LNCaP clone FGC (cell line): ENCODE results near the gene FREM2.

ENCODE experiments used
- DNase-seq: peaks from one replicate; pipeline ENCODE4 v3.0.0-alpha.2; 2011; ENCODE audit warnings: low read depth
- H3K4me3 ChIP-seq: 2 replicates; pipeline ENCODE4 v1.5.1; 2011; ENCODE audit warnings: mild to moderate bottlenecking, low read depth, low read length, control low read depth
- TF ChIP-seq, protein P1 (sequence below): IDR thresholded peaks from 2 replicates; pipeline ENCODE4 v1.5.1; 2012; ENCODE audit warnings: mild to moderate bottlenecking; ENCODE audit not compliant: control insufficient read depth, insufficient read depth; ENCODE audit errors: extremely low read depth

The FREM2 gene

DNA sequence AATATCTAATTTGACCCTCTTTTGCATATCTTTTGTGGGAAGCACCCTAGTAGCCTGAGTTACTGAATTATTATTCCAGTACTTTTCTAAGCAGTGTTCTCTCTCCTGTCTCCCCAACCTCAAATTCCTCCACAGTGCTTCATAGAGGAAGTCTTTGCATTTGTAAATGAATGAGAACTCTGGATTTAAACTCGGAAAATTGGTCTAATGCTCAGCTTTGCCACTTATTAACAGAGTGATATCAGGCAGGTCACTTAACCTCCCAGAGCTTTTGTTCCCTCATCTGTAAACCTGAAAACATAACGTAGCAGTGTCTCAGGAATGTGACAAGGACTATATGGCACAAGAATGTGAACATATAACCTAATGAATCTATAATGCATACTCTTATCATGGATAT, 26.2 kb downstream of the FREM2 start:
- H3K4me3 ChIP-seq, result no peak overlapping the region
- DNase-seq, result no peak
- TF ChIP-seq, protein P1, sequence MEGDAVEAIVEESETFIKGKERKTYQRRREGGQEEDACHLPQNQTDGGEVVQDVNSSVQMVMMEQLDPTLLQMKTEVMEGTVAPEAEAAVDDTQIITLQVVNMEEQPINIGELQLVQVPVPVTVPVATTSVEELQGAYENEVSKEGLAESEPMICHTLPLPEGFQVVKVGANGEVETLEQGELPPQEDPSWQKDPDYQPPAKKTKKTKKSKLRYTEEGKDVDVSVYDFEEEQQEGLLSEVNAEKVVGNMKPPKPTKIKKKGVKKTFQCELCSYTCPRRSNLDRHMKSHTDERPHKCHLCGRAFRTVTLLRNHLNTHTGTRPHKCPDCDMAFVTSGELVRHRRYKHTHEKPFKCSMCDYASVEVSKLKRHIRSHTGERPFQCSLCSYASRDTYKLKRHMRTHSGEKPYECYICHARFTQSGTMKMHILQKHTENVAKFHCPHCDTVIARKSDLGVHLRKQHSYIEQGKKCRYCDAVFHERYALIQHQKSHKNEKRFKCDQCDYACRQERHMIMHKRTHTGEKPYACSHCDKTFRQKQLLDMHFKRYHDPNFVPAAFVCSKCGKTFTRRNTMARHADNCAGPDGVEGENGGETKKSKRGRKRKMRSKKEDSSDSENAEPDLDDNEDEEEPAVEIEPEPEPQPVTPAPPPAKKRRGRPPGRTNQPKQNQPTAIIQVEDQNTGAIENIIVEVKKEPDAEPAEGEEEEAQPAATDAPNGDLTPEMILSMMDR, result no peak

DNA sequence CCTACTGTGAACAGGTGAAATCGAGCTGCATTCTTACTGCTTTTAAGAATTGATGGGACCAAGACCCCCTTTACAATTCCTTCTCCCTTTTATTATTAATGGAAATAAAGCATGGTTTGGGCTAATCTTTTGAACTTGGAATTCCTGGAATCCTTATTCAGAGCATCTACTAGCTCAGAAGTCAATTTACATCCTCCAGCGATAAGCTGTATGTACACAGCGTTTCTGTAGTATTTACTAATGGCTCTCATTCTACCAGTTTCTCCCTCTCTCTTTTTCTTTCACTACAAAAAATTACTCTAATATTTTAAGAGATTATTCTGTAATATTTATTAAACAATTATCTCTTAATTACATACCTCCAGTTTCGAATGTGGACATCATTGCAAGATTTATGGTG, 31.5 kb downstream of the FREM2 start:
- TF ChIP-seq, protein P1, result no peak
- no peak overlapping the region for H3K4me3 ChIP-seq
- no peak for DNase-seq

DNA sequence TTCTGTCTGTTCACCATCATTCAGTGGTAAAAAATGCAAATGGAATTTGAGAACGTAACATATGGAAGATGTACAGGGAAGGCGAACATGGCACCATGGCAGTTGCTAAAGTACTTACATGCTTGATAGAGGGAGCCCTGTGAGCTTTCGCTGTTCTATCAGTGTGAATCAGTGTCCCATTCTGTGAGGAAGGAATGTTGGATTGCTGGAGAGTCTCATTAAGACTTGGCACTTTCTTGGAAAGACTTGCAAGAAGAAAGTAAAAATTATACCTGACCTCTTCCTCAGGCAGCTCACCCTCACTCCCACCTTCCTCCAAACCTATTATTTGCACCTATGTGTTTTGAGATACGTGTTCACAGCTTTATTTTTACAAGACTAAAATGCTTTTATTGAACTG, 43.5 kb downstream of the FREM2 start:
- no peak overlapping the region for H3K4me3 ChIP-seq
- DNase-seq, result no peak
- TF ChIP-seq, protein P1, result no peak

DNA sequence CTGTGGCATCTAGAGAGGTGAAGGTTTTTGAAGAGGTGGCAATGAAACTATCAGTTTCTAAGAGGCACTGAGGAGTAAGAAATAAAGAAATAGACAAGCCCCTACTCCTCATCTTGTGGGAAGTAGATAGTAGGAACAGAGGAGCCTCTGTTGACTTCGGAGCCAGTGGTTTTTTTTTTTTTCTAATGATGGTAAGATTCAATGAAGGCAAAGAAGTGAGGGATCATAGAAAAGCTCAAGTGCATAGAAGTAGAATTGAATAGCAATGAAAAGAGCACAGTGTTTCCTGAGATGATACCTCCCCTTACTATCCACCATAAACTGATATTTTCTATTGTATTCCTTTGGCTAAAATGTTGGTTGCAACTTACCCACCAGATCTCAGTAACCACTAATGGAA, 46.3 kb downstream of the FREM2 start:
- no peak overlapping the region for H3K4me3 ChIP-seq
- DNase-seq, result no peak
- TF ChIP-seq, protein P1, result no peak

DNA sequence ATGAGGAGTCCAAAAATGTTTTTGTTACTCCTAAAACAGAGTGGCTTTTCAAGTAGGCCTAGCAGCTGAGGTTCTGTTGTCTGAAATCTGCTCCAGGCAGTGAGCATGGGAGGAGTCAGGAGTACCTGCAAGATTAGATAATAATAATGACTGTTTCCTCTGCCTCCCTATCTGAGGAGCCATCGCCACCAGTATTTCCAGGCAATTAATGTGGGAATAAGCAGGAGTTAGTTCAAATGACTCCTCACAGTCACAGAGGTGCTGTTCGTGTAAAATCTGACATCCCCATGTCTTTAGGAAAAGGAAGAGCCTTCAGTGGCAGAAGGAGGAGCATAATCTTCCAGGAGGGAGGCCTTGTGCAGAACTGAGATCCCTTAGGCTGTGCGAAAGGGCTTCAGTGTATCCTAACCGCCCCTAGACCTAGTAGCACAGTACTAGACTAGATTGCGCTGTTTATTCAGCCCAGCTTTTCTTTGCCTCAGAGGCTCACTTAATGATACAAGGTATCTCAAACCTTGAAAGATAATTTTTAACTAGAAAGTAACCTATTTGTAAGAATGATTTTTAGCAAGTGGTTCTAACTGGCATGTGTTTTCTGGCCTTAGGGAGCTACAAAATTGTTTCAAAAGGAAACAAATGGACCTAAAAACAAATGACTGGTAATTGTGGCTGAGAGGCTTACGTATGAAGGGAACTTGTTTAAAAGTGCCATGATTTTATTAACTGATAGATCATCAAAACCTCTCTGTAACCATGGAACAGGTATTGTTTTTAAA, 49.0 kb downstream of the FREM2 start:
- no peak for DNase-seq
- H3K4me3 ChIP-seq, result no peak overlapping the region
- TF ChIP-seq, protein P1, result no peak

DNA sequence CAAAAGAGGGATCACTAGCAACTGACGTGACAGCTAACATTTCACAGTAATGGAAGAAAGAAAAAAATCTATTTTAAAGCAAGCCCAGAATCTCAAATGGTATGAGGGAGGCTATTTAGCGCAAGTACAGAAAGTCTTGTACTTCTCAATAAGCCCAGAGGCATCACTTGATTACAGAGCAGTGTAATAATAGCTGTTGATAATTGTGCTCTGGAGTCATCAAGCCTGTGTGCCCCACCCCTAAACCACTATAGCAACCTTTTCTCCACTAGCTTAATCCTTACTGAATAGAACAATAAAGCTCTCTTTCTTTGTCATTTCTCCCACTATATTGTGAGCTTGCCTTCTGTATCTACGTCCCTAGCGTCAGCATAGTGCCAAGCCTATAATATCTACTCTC, 56.6 kb downstream of the FREM2 start:
- no peak for DNase-seq
- TF ChIP-seq, protein P1, result no peak
- H3K4me3 ChIP-seq, result no peak overlapping the region

DNA sequence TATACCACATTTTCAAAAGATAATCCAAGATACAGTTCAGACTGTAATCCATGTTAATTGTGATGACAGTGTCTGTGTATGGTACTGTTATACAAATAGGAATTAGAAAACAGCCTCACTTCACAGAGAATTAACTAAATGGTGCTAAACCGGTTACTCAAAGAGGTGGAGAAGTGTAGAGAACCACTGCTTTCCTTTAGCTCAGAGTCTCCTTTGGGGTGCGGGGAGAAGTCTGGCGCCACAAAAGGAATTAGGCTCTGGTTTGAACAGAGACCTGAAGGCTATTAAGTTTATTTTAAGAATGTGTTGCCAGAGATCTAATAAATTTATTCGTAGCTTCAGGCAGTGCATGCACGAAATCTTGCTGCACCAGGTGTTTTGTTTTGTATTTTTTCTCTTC, 65.8 kb downstream of the FREM2 start:
- TF ChIP-seq, protein P1, result no peak
- no peak for DNase-seq
- no peak overlapping the region for H3K4me3 ChIP-seq
